ENCODE measurements around the gene PLCG1. TPM values are rescaled to one million over a fixed set of nuclear protein-coding genes. Genes with fewer than 3 reads are reported as not detected.

The PLCG1 gene
- total RNA-seq, 2 donors from 2014 or later: 227 to 257 TPM

GRCh38 chr20:41172296-41173140 is 35.2 kb downstream of the PLCG1 start:
- H3K27ac Mint-ChIP-seq: peak overlapping the region; percentile 64
- H3K27me3 Mint-ChIP-seq (ENCODE audit: insufficient read depth): no peaks in the 10 kb centered on the region
- peak; percentile 55 for DNase-seq

GRCh38 chr20:41173161-41173721 is 35.9 kb downstream of the PLCG1 start:
- H3K9ac ChIP-seq (ENCODE audit: extremely low read depth, low read length, poor library complexity, severe bottlenecking): no peak overlapping the region
- H3K4me1 Mint-ChIP-seq: peaks cover 6% of the 10 kb centered on the region
- H3K27me3 Mint-ChIP-seq (ENCODE audit: insufficient read depth): no peaks in the 10 kb centered on the region
- no peak overlapping the region for H3K4me3 Mint-ChIP-seq
- H3K9me3 Mint-ChIP-seq: no peaks in the 10 kb centered on the region
- TF ChIP-seq CTCF (conservative IDR thresholded peaks at IDR 0.05): peak; percentile 97
- H3K27ac ChIP-seq (ENCODE audit: low read depth, low read length): no peak overlapping the region
- peak overlapping the region; percentile 72 for H3K27ac Mint-ChIP-seq
- peaks cover 65% of the 10 kb centered on the region for H3K36me3 Mint-ChIP-seq (ENCODE audit: low read depth)
- no peaks in the 10 kb centered on the region for H3K9me3 ChIP-seq (ENCODE audit: control insufficient read depth, low read length)
- peak; percentile 95 for DNase-seq
- WGBS, 2 experiments (ENCODE audit: insufficient coverage in 1 of 2, insufficient read length in 1 of 2): 20 to 47% methylated on average over 2 to 9 of the region's 9 CpGs
- peaks cover 83% of the 10 kb centered on the region for H3K36me3 ChIP-seq (ENCODE audit: control insufficient read depth, insufficient read depth, low read length)
- H3K4me3 ChIP-seq (ENCODE audit: low read length): no peak overlapping the region
- peaks cover 12% of the 10 kb centered on the region for H3K4me1 ChIP-seq (ENCODE audit: control insufficient read depth, insufficient read depth, low read length)
- no peaks in the 10 kb centered on the region for H3K27me3 ChIP-seq (ENCODE audit: control insufficient read depth, insufficient read depth, low read length, poor library complexity, severe bottlenecking)

More at GRCh38 chr20:41172296-41173140, 35.2 kb downstream of the PLCG1 start:
- no peaks in the 10 kb centered on the region for H3K9me3 ChIP-seq (ENCODE audit: control insufficient read depth, low read length)
- peaks cover 83% of the 10 kb centered on the region for H3K36me3 ChIP-seq (ENCODE audit: control insufficient read depth, insufficient read depth, low read length)
- H3K4me1 ChIP-seq (ENCODE audit: control insufficient read depth, insufficient read depth, low read length): peaks cover 12% of the 10 kb centered on the region
- H3K27ac ChIP-seq (ENCODE audit: low read depth, low read length): peak overlapping the region; percentile 51
- H3K4me3 ChIP-seq (ENCODE audit: low read length): no peak overlapping the region
- peaks cover 2% of the 10 kb centered on the region for H3K4me1 Mint-ChIP-seq
- WGBS, 2 experiments (ENCODE audit: insufficient coverage in 1 of 2, insufficient read length in 1 of 2): 90 to 93% methylated on average over 13 to 18 of the region's 18 CpGs
- H3K9me3 Mint-ChIP-seq: no peaks in the 10 kb centered on the region
- no peak for TF ChIP-seq CTCF (conservative IDR thresholded peaks at IDR 0.05)
- no peak overlapping the region for H3K4me3 Mint-ChIP-seq
- no peak overlapping the region for H3K9ac ChIP-seq (ENCODE audit: extremely low read depth, low read length, poor library complexity, severe bottlenecking)
- no peaks in the 10 kb centered on the region for H3K27me3 ChIP-seq (ENCODE audit: control insufficient read depth, insufficient read depth, low read length, poor library complexity, severe bottlenecking)
- H3K36me3 Mint-ChIP-seq (ENCODE audit: low read depth): peaks cover 68% of the 10 kb centered on the region

- Histone ChIP-seq H3K36me3 (ENCODE audit: control insufficient read depth, insufficient read depth, low read length) (peaks cover 77% of the 10 kb centered on the region), H3K27ac (ENCODE audit: low read depth, low read length) (no peak overlapping the region), H3K9me3 (ENCODE audit: control insufficient read depth, low read length) (no peaks in the 10 kb centered on the region), H3K27me3 (ENCODE audit: control insufficient read depth, insufficient read depth, low read length, poor library complexity, severe bottlenecking) (no peaks in the 10 kb centered on the region), H3K4me1 (ENCODE audit: control insufficient read depth, insufficient read depth, low read length) (peaks cover 15% of the 10 kb centered on the region), H3K4me3 (ENCODE audit: low read length) (no peak overlapping the region), H3K9ac (ENCODE audit: extremely low read depth, low read length, poor library complexity, severe bottlenecking) (no peak overlapping the region)
- H3K27me3 Mint-ChIP-seq (ENCODE audit: insufficient read depth): no peaks in the 10 kb centered on the region
- H3K4me1 Mint-ChIP-seq: peaks cover 12% of the 10 kb centered on the region
- TF ChIP-seq CTCF (conservative IDR thresholded peaks at IDR 0.05): no peak
- H3K36me3 Mint-ChIP-seq (ENCODE audit: low read depth): peaks cover 62% of the 10 kb centered on the region
- peak; percentile 25 for DNase-seq
- H3K27ac Mint-ChIP-seq: no peak overlapping the region
- H3K9me3 Mint-ChIP-seq: no peaks in the 10 kb centered on the region
- 91 to 93% methylated on average over 10 to 13 of the region's 13 CpGs for WGBS, 2 experiments (ENCODE audit: insufficient coverage in 1 of 2, insufficient read length in 1 of 2)
- no peak overlapping the region for H3K4me3 Mint-ChIP-seq
Measured at GRCh38 chr20:41173791-41174341, 36.5 kb downstream of the PLCG1 start.
